GM18511 (cell line): ENCODE results near the gene AKR1C1.
"Not testable (repeated sequence)": the region's sequence is repeated elsewhere in the genome, so short reads cannot be mapped to it uniquely, and the experiment has no call there.

Experiments used
- ATAC-seq: cut with Tn5 transposase; IDR thresholded peaks from one replicate; pipeline ENCODE4 v1.9.1; 2021; ENCODE audit warnings: mild to moderate bottlenecking, moderate library complexity; ENCODE audit not compliant: unreplicated experiment

Gene AKR1C1

GRCh38 chr10:5014200-5014910 is 51.1 kb downstream of the AKR1C1 start:
- not testable (repeated sequence) for ATAC-seq

DNA sequence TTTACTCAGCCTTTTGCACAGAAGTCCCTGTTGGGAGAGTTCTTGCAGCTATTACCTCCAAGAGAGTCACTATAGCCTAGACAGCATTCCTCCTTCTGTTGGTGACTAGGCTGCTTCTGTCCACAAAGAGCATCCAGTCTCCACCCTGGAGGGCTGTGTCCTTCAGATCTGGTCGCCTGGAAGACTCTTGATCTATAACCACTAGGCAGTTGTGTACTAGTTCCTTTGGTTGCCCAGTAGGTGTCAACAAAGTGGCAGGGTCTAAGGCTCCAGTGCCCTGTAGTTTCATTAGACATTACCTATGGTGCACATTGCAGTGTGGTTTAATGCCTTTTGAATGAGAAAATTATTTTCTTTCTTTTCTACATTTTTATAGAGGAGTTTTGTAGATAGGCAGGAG is 51.7 kb downstream of the AKR1C1 start:
- no peak for ATAC-seq

DNA sequence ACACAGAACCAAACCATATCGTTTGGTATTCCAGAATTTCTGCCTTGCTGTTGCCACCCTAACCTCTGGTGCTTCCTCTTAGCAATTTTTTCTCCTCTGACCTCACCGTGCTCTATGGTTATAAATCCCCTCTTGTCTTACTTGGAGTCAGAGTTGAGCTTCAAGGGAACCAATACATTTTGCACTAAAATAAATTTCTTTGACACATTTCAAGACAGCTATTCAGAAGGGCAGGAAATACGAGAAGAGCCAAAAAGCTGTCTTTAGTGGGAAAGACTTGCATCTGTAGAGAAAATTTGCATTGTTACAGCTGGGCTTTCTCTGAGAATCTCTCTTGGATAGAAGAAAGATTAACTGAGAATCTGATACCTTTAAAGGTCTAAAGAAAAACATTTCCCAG is 54.9 kb downstream of the AKR1C1 start:
- ATAC-seq = no peak

DNA sequence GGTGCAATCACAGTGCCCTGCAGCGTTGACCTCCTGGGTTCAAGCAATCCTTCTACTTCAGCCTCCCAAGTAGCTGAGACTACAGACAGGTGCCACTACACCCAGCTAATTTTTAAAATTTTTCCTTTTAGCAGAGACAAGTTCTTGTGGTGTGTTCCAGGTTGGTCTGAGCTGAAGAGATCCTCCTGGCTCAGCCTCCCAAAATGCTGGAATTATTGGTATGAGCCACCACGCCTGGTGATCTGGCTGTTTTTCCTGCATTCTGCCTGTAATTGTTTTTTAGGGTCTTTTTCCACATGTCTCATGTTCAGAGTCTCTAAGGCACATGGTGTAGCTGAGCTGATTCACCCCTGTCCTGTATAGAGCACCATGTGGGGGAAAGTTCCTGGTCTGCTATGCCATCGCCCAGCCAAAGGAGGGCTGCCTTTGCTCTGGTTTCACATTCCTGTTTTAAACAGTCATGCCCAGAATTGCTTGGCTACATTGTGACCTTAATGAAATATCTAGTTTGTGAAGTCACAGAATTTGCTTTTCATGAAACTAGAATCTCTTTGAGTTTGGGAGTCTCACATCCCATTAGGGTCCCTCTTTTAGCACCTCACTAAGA is 55.6 kb downstream of the AKR1C1 start:
- ATAC-seq = not testable (repeated sequence)

- not testable (repeated sequence) for ATAC-seq
Observed at GRCh38 chr10:5019770-5020612, 56.8 kb downstream of the AKR1C1 start.

DNA sequence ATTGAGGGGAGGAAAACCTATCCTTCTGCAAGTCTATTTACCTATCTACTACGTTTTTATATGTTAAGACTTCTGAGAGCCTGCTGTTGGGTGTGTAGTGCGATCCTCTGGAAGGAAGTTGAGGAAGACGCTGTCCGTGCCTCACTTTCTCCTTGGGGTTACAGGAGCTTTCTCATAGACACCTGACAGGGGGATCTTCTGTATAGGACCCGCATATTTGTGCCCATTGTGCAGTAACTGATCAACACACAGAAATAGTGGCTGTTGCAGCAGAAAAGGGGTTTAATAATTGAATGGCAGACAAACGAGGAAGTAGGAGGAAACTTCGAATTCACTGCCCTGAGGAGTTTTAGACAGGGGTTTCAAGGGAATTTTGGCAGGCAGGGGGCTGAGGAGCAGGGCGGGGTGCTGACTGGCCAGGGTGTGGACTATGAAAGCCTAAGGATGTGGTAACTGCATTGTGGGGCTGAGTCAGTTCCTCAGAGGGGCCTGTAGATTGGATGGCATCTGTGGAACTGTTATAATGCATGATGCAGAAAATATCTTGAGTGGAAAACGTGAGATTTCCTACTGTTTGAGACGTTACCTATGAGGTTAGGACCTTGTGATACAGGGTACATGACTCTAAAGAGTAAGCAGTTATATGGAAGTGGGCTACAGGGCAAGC is 58.5 kb downstream of the AKR1C1 start:
- ATAC-seq = not testable (repeated sequence)

DNA sequence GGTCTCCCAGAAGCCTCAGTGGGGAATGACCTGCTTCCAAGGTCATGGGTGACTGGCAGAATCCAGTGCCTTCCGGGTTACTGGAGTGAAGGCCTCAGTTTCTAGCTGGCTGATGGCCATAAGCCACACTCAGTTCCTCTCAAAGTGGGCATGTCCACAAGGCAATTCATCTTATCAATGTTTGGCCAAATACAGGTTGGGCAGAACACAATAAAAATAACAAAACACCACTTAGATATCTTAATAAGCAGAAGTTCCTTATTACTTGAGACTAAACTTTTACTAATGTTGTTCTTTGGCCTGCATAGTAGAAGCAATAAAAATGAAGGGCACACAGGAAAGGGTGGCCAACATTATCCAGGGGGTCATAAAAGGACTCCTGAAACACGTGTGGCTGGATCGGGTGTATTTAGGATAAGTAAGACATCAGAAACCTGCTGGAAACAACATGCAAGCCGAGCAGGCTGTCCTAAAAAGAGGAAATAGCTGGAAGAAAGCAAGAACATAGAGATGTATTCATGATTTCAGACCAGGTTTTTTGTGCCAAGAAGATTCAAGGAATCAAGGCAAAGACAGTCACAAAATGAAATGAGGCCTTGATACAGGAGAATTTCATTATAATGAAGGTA is 60.1 kb downstream of the AKR1C1 start:
- no peak for ATAC-seq

DNA sequence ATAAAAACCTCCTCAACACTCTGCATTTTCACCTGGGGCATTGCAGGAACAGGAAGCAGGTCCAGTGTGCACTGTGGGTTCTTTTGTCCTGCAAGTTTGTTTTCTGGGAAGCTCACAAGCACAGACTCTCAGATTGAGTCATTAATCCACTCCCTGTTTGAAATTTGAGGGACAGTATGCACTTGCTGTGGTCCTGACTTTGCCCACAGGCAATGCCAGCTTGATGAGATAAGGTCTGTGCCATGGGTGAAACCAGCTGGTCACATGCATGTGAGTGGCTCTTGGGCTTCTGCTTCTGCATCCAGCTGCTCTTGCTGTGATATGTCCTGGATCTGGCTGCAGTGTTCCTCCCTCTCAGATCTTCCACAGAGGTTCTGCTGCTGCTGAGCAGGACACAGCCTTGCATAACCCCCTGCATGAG is 62.3 kb downstream of the AKR1C1 start:
- not testable (repeated sequence) for ATAC-seq

GRCh38 chr10:5030989-5031388 is 67.8 kb downstream of the AKR1C1 start:
- no peak for ATAC-seq

GRCh38 chr10:5031588-5031987 is 68.4 kb downstream of the AKR1C1 start:
- not testable (repeated sequence) for ATAC-seq

- not testable (repeated sequence) for ATAC-seq
Observed at GRCh38 chr10:5032444-5032843, 69.2 kb downstream of the AKR1C1 start.
